ENCODE data around the gene MATN3.
A peak's percentile ranks its signal among the peaks of the same experiment; 100 is the strongest.

Gene MATN3

DNA sequence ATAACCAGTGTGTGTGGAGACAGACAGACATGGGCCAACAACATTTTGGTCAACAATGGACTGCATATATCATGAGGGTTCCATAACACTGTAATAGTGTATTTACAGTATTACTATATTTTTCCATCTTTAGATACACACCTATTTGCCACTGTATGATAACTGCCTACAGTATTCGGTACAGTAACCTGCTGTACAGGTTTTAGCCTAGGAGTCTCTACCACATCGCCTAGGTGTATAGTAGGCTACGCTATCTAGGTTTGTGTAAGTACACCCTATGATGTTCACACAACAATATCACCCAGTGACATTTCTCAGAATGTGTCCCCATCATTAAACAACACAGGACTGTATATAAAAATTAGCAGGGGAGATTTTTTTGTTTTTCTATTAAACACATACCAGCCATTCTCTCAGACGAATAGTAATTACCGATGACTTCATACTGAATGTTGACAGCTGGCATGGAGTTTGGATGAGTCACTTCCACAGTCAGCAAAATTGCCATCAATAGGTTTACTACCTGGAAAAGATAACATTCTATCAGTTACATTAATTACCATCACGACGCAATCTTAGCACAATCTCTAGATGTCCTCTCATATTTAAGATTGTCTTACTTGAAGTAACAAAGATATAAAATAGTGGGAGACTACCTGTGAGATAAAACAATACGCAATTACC is 28.2 kb upstream of the MATN3 start:
- ChIA-PET CTCF (no interaction called here), POLR2A (ENCODE audit: low non-redundant PET) (no interaction called here)
- peak; percentile 68 for DNase-seq (ENCODE audit: low spot score)
- H3K27ac ChIP-seq, result no peak overlapping the region
- TF ChIP-seq, protein P1, sequence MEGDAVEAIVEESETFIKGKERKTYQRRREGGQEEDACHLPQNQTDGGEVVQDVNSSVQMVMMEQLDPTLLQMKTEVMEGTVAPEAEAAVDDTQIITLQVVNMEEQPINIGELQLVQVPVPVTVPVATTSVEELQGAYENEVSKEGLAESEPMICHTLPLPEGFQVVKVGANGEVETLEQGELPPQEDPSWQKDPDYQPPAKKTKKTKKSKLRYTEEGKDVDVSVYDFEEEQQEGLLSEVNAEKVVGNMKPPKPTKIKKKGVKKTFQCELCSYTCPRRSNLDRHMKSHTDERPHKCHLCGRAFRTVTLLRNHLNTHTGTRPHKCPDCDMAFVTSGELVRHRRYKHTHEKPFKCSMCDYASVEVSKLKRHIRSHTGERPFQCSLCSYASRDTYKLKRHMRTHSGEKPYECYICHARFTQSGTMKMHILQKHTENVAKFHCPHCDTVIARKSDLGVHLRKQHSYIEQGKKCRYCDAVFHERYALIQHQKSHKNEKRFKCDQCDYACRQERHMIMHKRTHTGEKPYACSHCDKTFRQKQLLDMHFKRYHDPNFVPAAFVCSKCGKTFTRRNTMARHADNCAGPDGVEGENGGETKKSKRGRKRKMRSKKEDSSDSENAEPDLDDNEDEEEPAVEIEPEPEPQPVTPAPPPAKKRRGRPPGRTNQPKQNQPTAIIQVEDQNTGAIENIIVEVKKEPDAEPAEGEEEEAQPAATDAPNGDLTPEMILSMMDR (conservative IDR thresholded peaks at IDR 0.05; ENCODE audit: low read depth), result no peak

DNA sequence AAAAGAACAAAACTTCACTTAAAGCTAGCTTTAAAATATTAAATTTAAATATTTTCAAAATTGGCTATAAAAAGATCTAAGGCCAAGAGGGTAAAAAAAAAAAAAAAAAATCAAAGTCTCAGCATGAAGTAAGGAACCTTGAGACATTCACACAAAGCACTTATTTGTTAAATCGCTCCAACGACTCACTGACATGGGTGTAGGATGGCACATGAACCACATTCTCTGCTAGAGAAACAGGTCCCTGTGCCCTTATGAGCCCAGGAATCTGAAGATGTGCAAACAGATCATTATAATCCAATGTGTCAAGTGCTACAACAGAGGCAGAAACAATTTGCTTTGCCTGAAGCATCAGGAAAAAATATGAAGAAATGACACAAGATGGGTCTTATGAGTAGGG is 25.2 kb upstream of the MATN3 start:
- TF ChIP-seq, protein P1 (conservative IDR thresholded peaks at IDR 0.05; ENCODE audit: low read depth), result no peak
- DNase-seq (ENCODE audit: low spot score), result no peak
- no peak overlapping the region for H3K27ac ChIP-seq
- ChIA-PET CTCF (interaction anchor here (0.7 to 1.0 kb wide), 3 partner anchors 22 to 795 kb away, joined by 3 to 4 read pairs (median 3); no protein-coding TSS in a partner anchor), POLR2A (ENCODE audit: low non-redundant PET) (interaction anchor here (0.7 kb wide), 1 partner anchor 14 kb away, joined by 4 read pairs; no protein-coding TSS in a partner anchor)

DNA sequence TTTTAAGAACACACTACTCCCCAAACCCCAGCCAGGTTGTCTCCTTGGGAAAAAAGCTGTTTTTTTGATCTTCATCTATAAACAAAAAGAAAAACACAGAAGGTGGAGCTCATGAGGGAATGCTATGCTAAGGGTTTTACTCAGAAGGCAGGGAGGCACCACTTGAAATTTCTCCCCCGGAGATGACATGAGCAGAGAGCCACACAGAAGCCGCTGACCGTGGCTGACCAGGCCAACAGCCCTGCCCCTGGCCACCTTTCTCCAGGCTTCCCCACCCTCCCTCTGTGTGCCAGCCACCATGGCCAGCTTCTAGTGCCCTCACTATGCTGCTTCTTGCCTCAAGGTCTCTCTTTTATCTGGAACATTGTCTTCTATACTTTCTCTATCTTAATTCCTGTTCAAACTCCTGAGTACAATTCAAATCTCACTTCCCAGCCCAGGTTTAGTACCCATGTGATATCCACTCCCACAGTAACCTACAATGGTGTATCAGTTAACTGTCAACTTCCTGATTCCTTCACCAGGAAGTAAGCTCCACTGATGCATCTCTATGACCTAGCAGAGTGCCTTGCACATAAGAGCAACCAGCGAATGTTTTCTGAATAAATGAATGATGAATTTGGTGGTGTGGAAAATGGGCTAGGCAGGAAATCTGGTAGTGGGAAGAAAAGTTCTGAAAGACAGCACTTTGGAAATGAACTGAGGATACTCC is 23.6 kb upstream of the MATN3 start:
- POLR2A ChIA-PET (ENCODE audit: low non-redundant PET), result no interaction called here
- TF ChIP-seq, protein P1 (conservative IDR thresholded peaks at IDR 0.05; ENCODE audit: low read depth), result no peak
- H3K27ac ChIP-seq, result peak overlapping the region; percentile 25; the same call in 1 of the 2 replicates
- DNase-seq (ENCODE audit: low spot score), result no peak
- CTCF ChIA-PET, result interaction anchor here (0.6 kb wide), 1 partner anchor 80 kb away, joined by 3 read pairs; no protein-coding TSS in a partner anchor

DNA sequence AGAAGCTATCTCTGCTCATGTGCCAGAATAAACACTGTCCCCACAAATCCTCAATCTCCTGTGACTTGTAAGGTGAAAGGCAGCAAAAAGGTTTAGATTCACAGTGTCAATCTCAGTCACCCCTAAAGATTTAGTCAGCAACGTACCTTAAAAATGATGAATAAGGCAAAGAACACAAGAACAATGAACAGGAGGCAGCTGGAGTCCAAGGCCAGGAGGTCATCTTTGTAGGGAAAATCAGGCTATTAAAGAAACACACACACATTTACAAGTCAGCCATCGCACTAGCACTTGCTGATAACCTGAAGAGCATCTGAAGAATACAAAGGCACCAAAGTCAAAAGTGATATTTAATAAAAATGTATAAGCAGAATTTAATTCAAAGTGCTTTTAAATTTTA is 22.4 kb upstream of the MATN3 start:
- ChIA-PET POLR2A (ENCODE audit: low non-redundant PET) (no interaction called here), CTCF (interaction anchor here (0.6 kb wide), 1 partner anchor 125 kb away, joined by 4 read pairs; no protein-coding TSS in a partner anchor)
- H3K27ac ChIP-seq, result no peak overlapping the region
- TF ChIP-seq, protein P1 (conservative IDR thresholded peaks at IDR 0.05; ENCODE audit: low read depth), result no peak
- no peak for DNase-seq (ENCODE audit: low spot score)

DNA sequence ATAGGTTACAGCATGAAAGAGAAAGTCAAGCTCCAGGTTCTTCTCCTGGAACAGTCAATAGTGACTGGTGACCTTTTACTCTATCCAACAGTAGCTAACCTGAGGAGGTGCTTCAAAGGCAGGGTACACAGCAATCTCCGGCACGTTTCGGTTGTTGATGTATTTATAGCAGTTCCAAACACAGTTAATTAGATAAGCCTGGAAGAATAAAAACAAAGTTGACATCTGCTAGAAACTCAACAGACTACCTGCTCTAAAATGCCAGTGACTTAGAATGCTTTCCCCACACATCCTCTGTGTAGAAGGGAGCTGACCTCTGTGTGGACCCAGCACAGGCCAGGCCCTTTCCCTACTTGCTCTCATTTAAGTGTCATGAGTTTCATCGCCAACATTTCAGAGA is 21.8 kb upstream of the MATN3 start:
- TF ChIP-seq, protein P1 (conservative IDR thresholded peaks at IDR 0.05; ENCODE audit: low read depth), result no peak
- DNase-seq (ENCODE audit: low spot score), result no peak
- no peak overlapping the region for H3K27ac ChIP-seq
- ChIA-PET CTCF (interaction anchor here (0.6 to 1.4 kb wide), 3 partner anchors 19 to 124 kb away, joined by 3 to 4 read pairs (median 3); no protein-coding TSS in a partner anchor), POLR2A (ENCODE audit: low non-redundant PET) (no interaction called here)

DNA sequence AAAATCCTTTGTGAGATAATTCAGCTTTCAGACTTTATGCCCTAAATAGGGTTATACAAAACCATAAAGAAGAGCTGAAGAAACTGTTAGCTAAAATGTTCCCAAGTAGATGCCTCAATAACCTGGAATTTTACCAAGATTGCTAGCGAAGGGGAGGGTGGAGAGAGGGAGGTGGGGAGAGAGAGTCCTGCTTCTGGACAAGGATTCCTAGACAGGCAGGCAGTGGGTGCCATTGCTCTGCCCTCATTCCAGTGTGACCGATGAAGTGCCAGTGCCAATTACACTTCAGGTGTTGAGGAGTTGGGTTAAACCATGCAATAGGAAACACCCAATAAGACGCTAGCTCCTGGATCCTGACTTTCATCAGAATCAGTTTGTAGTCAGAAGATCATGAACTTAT is 20.9 kb upstream of the MATN3 start:
- no peak for DNase-seq (ENCODE audit: low spot score)
- no peak overlapping the region for H3K27ac ChIP-seq
- ChIA-PET CTCF (interaction anchor here (1.0 to 1.4 kb wide), 2 partner anchors 18 to 78 kb away, joined by 3 read pairs; no protein-coding TSS in a partner anchor), POLR2A (ENCODE audit: low non-redundant PET) (no interaction called here)
- TF ChIP-seq, protein P1 (conservative IDR thresholded peaks at IDR 0.05; ENCODE audit: low read depth), result no peak
